ENCODE measurements around the gene PSMD9. TPM values are rescaled to one million over a fixed set of nuclear protein-coding genes. Genes with fewer than 3 reads are reported as not detected.

PSMD9 gene
- total and polyA plus RNA-seq, 10 of the 15 experiments (the other 5 are each of a cell fraction or from before 2014, with no cell fraction given): 14.6 to 152 (median 58.1) TPM

GRCh38 chr12:121926874-121927706 lies 38.5 kb downstream of the PSMD9 start:
- Histone ChIP-seq H3K27me3 (replicated peaks in 1 of 2; ENCODE audit: control insufficient read depth in 2 of 2, insufficient read depth in 2 of 2, low read length in 1 of 2) (no peaks in the 10 kb centered on the region), H3K4me1 (ENCODE audit: control insufficient read depth, insufficient read depth, low read length) (peaks cover 21% of the 10 kb centered on the region), H3K79me2 (ENCODE audit: control insufficient read depth, insufficient read depth, low read length) (no peaks in the 10 kb centered on the region), H2AFZ (ENCODE audit: control insufficient read depth, low read depth, low read length) (no peak overlapping the region), H3K4me2 (ENCODE audit: control insufficient read depth, insufficient read depth) (peak overlapping the region; percentile 45), H3K9ac (ENCODE audit: control insufficient read depth, insufficient read depth, low read length) (no peak overlapping the region), H4K20me1 (ENCODE audit: control insufficient read depth, insufficient read depth) (no peaks in the 10 kb centered on the region), H3K4me3 (no peak overlapping the region), H3K9me3 (replicated peaks; ENCODE audit: control insufficient read depth, insufficient read depth, low read length) (no peaks in the 10 kb centered on the region), H3K27ac (ENCODE audit: control insufficient read depth, insufficient read depth) (0 out of 2 replicates have a peak overlapping the region, but pooled peaks have one; percentile 27), H3K36me3 (ENCODE audit: control insufficient read depth in 2 of 2, insufficient read depth in 2 of 2, low read length in 1 of 2) (no peaks in the 10 kb centered on the region)
- DNase-seq (ENCODE audit: low read depth, low spot score) (peak; percentile 33), ATAC-seq (peak; percentile 84), FAIRE-seq (no peak)
- WGBS (ENCODE audit: insufficient coverage, insufficient replicate concordance, low lambda C conversion rate, missing lambda C conversion rate): 36% methylated on average over 7 of the region's 7 CpGs
- in situ Hi-C loops (cut with MboI) (no loop called here), intact Hi-C loops (cut with micrococcal nuclease; ENCODE audit: unreplicated experiment) (loop anchor here (2.0 kb wide), 1 partner anchor 64 kb away; no protein-coding TSS in a partner anchor)
- ChIA-PET CTCF (interaction anchor here (0.6 to 1.8 kb wide), 3 partner anchors 9 to 124 kb away, joined by 4 to 10 read pairs (median 5); partner anchors contain the start of gene CFAP251), POLR2A (interaction anchor here (1.4 kb wide), 1 partner anchor 8 kb away, joined by 3 read pairs; the partner anchor contains the start of gene CFAP251), SMC1A (ENCODE audit: uncharacterized antibody, unreplicated experiment) (interaction anchor here (1.2 kb wide), 1 partner anchor 8 kb away, joined by 5 read pairs; the partner anchor contains the start of gene CFAP251), RAD21 (ENCODE audit: unreplicated experiment) (interaction anchor here (2.8 kb wide), 1 partner anchor 9 kb away, joined by 11 read pairs; the partner anchor contains the start of gene CFAP251)
- BruUV-seq (replicated peaks): no TSS peak
- TF ChIP-seq SMAD1 (IDR thresholded peaks at IDR 0.05; ENCODE audit: low read depth, partially characterized antibody): no peak
- 0 out of 4 replicates have a peak, but pooled peaks of 1 of the 2 experiments have one; percentile 28 for TF ChIP-seq EP300 (IDR thresholded peaks at IDR 0.05; ENCODE audit: borderline replicate concordance in 1 of 2, control insufficient read depth in 1 of 2, low read depth in 2 of 2, low read length in 2 of 2)
- TF ChIP-seq ATF3 (IDR thresholded peaks at IDR 0.05; ENCODE audit: borderline replicate concordance, extremely low read depth, low read depth, low read length): no peak
- TF ChIP-seq IRF4 (IDR thresholded peaks at IDR 0.05; ENCODE audit: low read depth, low read length): peak; percentile 58
- no peak for TF ChIP-seq USF2 (IDR thresholded peaks at IDR 0.05; ENCODE audit: borderline replicate concordance, low read depth, low read length)
- no peak for TF ChIP-seq EGR1 (IDR thresholded peaks at IDR 0.05; ENCODE audit: borderline replicate concordance in 1 of 2, low read depth in 2 of 2, low read length in 2 of 2)
- TF ChIP-seq MYB (IDR thresholded peaks at IDR 0.05; ENCODE audit: borderline replicate concordance, low read depth, low read length): no peak
- TF ChIP-seq HDAC6 (IDR thresholded peaks at IDR 0.05; ENCODE audit: unreplicated experiment): no peak
- TF ChIP-seq RAD51 (IDR thresholded peaks at IDR 0.05): no peak
- TF ChIP-seq FOS (IDR thresholded peaks at IDR 0.05; ENCODE audit: borderline replicate concordance, extremely low read depth, insufficient read length): no peak
- no peak for TF ChIP-seq ZNF274 (IDR thresholded peaks at IDR 0.05; ENCODE audit: insufficient read depth, insufficient read length)
- no peak for TF ChIP-seq NFXL1 (IDR thresholded peaks at IDR 0.05; ENCODE audit: borderline replicate concordance)
- TF ChIP-seq ZNF592 (IDR thresholded peaks at IDR 0.05): no peak
- no peak for TF ChIP-seq CREB1 (IDR thresholded peaks at IDR 0.05; ENCODE audit: low read depth)

Data from GM12878 (cell line).